GM23248 (cell line): ENCODE data around the gene FOXG1. TPM values are rescaled to one million over a fixed set of nuclear protein-coding genes. Genes with fewer than 3 reads are reported as not detected.

Experiments used
- DNase-seq: peaks from one replicate; pipeline ENCODE4 v3.0.0-alpha.2; 2015
- H2AFZ ChIP-seq: fragments of 200-600 bp; sonication (generic); 2 replicates; pipeline ENCODE4 v1.6.1; 2016; ENCODE audit warnings: antibody characterized with exemption
- H3F3A ChIP-seq: fragments of 200-600 bp; sonication (generic); 2 replicates; pipeline ENCODE4 v1.6.1; 2016; ENCODE audit warnings: mild to moderate bottlenecking, antibody characterized with exemption, mixed run types; ENCODE audit not compliant: insufficient read depth
- H3K27ac ChIP-seq: fragments of 200-600 bp; sonication (generic); 2 replicates; pipeline ENCODE4 v1.5.1; 2016; ENCODE audit warnings: mild to moderate bottlenecking
- H3K27me3 ChIP-seq: fragments of 200-600 bp; sonication (generic); replicated peaks from 2 replicates; pipeline ENCODE4 v1.6.1; 2016; ENCODE audit warnings: mild to moderate bottlenecking; ENCODE audit not compliant: insufficient read depth
- H3K36me3 ChIP-seq: fragments of 200-600 bp; sonication (generic); 2 replicates; pipeline ENCODE4 v1.6.1; 2016; ENCODE audit warnings: low read depth, mild to moderate bottlenecking
- H3K4me1 ChIP-seq: fragments of 200-600 bp; sonication (generic); 2 replicates; pipeline ENCODE4 v1.6.1; 2016; ENCODE audit warnings: mild to moderate bottlenecking; ENCODE audit not compliant: insufficient read depth
- H3K4me2 ChIP-seq: fragments of 200-600 bp; sonication (generic); one replicate; pipeline ENCODE4 v1.6.1; 2016; ENCODE audit warnings: mild to moderate bottlenecking; ENCODE audit not compliant: unreplicated experiment
- H3K4me3 ChIP-seq: fragments of 200-600 bp; sonication (generic); 2 replicates; pipeline ENCODE4 v1.5.1; 2016; ENCODE audit warnings: mild to moderate bottlenecking
- H3K79me2 ChIP-seq: fragments of 200-600 bp; sonication (generic); 2 replicates; pipeline ENCODE4 v1.6.1; 2016; ENCODE audit warnings: mild to moderate bottlenecking; ENCODE audit not compliant: insufficient read depth
- H3K9ac ChIP-seq: fragments of 200-600 bp; sonication (generic); 2 replicates; pipeline ENCODE4 v1.6.1; 2016; ENCODE audit warnings: mild to moderate bottlenecking
- H3K9me2 ChIP-seq: fragments of 200-600 bp; sonication (generic); 2 replicates; pipeline ENCODE4 v1.6.1; 2016; ENCODE audit warnings: mixed run types, mild to moderate bottlenecking, moderate library complexity; ENCODE audit not compliant: insufficient read depth
- H3K9me3 ChIP-seq: fragments of 200-600 bp; sonication (generic); one replicate; pipeline ENCODE4 v1.6.1; 2017; ENCODE audit warnings: low read depth
- H4K20me1 ChIP-seq: fragments of 200-600 bp; sonication (generic); 2 replicates; pipeline ENCODE4 v1.6.0; 2016; ENCODE audit not compliant: insufficient read depth
- EZH2 ChIP-seq: fragments of 200-600 bp; sonication (generic); IDR thresholded peaks from 2 replicates; pipeline ENCODE4 v1.6.1; 2018; ENCODE audit warnings: antibody characterized with exemption, mild to moderate bottlenecking; ENCODE audit not compliant: insufficient read depth, poor library complexity, severe bottlenecking
- EZH2phosphoT487 ChIP-seq: fragments of 200-600 bp; sonication (generic); IDR thresholded peaks from 2 replicates; pipeline ENCODE4 v1.6.1; 2018; ENCODE audit warnings: antibody characterized with exemption, moderate library complexity, mild to moderate bottlenecking, low read depth; ENCODE audit not compliant: insufficient read depth
- WGBS, 2 experiments: methylation state at CpG; one replicate each; pipeline ENCODE4 v1.1.6; 2015 to 2017; ENCODE audit warnings: low lambda C conversion rate in 2 of 2, low coverage in 1 of 2; ENCODE audit errors: missing lambda C conversion rate in 2 of 2; 5-methylcytosine and 5-hydroxymethylcytosine counted together
- in situ Hi-C: fragments of 300-500 bp; cut with MboI; formaldehyde crosslinking; loops from 2 replicates; pipeline ENCODE4 v1.15.0; 2020
- polyA plus RNA-seq: library from polyadenylated mRNA; unstranded; fragments of >200 nt; fragmentation: Nextera tagmentation; extraction: Ambion mirVana; gene quantifications from 2 replicates; pipeline ENCODE4 v1.2.1, GENCODE V29; 2016
- total RNA-seq: library from RNA; depleted of rRNA; stranded (reverse); fragments of >200 nt; shearing (Covaris generic); gene quantifications from 2 replicates; pipeline ENCODE4 v1.2.3, GENCODE V29; 2014

The FOXG1 gene
- total and polyA plus RNA-seq, 2 experiments from 2014 or later, result not detected

DNA sequence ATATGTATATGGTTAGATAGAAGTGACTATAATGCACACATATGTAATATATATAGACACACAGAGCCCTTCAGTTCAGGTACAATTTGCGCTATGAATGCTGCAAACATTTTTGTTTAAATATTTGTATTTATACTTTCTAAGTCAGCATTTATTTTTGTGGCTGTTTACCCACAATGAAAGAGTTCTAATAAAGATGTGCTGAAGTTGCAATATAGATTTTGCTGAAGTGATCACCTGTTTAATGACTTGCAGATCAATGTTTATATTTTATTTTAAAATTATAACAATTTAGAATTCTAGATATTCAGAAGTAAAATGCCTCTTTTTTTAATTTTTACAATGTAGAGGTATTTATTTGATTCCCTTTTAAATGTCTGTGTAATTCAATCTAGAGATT lies 3.5 kb downstream of the FOXG1 start:
- no peaks in the 10 kb centered on the region for H3F3A ChIP-seq
- in situ Hi-C loops, result loop anchor here (10.0 to 25.0 kb wide), 2 partner anchors 745 to 1242 kb away; no protein-coding TSS in a partner anchor
- no peak overlapping the region for H3K9ac ChIP-seq
- DNase-seq, result no peak
- H2AFZ ChIP-seq, result no peak overlapping the region
- H3K79me2 ChIP-seq, result no peaks in the 10 kb centered on the region
- TF ChIP-seq EZH2phosphoT487 (no peak), EZH2 (no peak)
- H3K27ac ChIP-seq, result no peak overlapping the region
- no peaks in the 10 kb centered on the region for H3K36me3 ChIP-seq
- WGBS, 2 experiments, result 85 to 87% methylated on average over 1 of the region's 1 CpG
- H3K9me3 ChIP-seq, result no peaks in the 10 kb centered on the region
- H4K20me1 ChIP-seq, result no peaks in the 10 kb centered on the region
- H3K4me3 ChIP-seq, result no peak overlapping the region
- no peaks in the 10 kb centered on the region for H3K9me2 ChIP-seq
- peaks cover 85% of the 10 kb centered on the region for H3K27me3 ChIP-seq
- no peak overlapping the region for H3K4me2 ChIP-seq
- H3K4me1 ChIP-seq, result no peaks in the 10 kb centered on the region

DNA sequence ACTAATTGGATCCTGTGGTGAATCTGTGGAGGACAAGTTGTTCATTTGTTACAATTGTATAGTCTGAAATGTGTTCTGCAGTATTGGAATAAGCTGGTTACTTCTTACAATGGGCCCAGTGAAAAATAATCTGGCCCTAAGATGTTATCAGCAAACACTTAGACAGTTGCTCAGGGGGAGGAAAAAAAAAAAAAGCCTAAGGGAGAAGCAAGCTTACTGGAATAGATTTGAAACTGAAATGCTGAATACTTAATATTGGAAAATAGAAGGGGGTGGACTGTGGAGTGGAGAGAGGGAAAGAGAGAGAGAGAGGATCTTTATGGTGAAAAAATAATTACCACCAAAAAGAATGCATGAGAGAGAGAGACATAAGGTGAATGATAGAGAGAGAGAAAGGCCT lies 4.0 kb downstream of the FOXG1 start:
- H3K4me1 ChIP-seq, result no peaks in the 10 kb centered on the region
- H3K9me2 ChIP-seq, result no peaks in the 10 kb centered on the region
- in situ Hi-C loops, result loop anchor here (10.0 to 25.0 kb wide), 2 partner anchors 744 to 1242 kb away; no protein-coding TSS in a partner anchor
- no peaks in the 10 kb centered on the region for H3K79me2 ChIP-seq
- no peaks in the 10 kb centered on the region for H3F3A ChIP-seq
- no peaks in the 10 kb centered on the region for H3K9me3 ChIP-seq
- peaks cover 85% of the 10 kb centered on the region for H3K27me3 ChIP-seq
- H3K36me3 ChIP-seq, result no peaks in the 10 kb centered on the region
- H3K4me2 ChIP-seq, result no peak overlapping the region
- no peak overlapping the region for H2AFZ ChIP-seq
- no peak overlapping the region for H3K4me3 ChIP-seq
- DNase-seq, result no peak
- H4K20me1 ChIP-seq, result no peaks in the 10 kb centered on the region
- no peak overlapping the region for H3K9ac ChIP-seq
- TF ChIP-seq EZH2 (no peak), EZH2phosphoT487 (no peak)
- no peak overlapping the region for H3K27ac ChIP-seq

DNA sequence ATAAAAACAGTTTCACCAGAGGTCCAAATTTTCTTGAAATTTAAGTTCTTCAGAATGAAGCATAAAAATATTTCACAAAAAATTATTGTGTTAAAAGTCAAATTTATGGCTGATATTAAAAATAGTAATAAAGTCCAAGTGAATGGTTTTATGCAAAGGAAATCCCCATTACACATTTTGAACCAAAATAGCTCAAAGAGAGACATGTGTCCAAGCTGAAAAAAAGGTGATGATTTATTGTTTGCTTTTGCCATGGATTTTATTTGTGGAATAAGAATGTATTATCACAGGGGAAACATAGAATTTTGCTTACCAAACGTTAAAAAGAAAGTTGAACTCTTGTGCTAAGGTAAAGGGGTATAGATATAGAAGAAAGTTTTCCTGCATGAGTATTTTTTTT lies 4.6 kb downstream of the FOXG1 start:
- H3K36me3 ChIP-seq, result no peaks in the 10 kb centered on the region
- no peak for DNase-seq
- no peaks in the 10 kb centered on the region for H3K9me2 ChIP-seq
- no peak for TF ChIP-seq EZH2
- TF ChIP-seq EZH2phosphoT487, result no peak
- H3K4me1 ChIP-seq, result no peaks in the 10 kb centered on the region
- no peak overlapping the region for H2AFZ ChIP-seq
- in situ Hi-C loops, result loop anchor here (10.0 to 25.0 kb wide), 2 partner anchors 744 to 1241 kb away; no protein-coding TSS in a partner anchor
- no peaks in the 10 kb centered on the region for H3K9me3 ChIP-seq
- no peaks in the 10 kb centered on the region for H3K79me2 ChIP-seq
- H3K27ac ChIP-seq, result no peak overlapping the region
- H3K27me3 ChIP-seq, result peaks cover 85% of the 10 kb centered on the region
- no peak overlapping the region for H3K4me2 ChIP-seq
- no peaks in the 10 kb centered on the region for H4K20me1 ChIP-seq
- no peaks in the 10 kb centered on the region for H3F3A ChIP-seq
- no peak overlapping the region for H3K4me3 ChIP-seq
- 0 to 2% methylated on average over 1 of the region's 1 CpG for WGBS, 2 experiments
- no peak overlapping the region for H3K9ac ChIP-seq

DNA sequence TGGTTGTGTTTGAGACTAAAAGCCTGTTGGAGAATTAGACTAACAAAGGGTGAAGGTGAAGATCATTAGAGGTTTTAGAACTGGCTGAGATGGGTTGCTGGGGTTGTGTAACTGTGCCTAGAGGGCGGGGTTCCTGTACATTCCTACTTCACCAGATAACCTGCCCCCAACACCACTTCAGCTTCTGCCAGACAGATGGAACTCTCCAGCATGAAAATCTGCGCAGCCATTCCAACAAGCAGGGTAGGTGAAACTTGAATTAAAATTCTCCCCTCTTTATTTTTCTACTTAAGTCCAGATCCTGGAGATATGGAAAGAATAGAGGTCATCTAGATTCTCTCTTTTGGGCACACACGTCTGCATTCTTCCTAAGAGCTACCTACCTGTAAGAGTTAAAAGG lies 6.0 kb downstream of the FOXG1 start:
- WGBS, 2 experiments, result 2 to 4% methylated on average over 3 of the region's 3 CpGs
- peaks cover 99% of the 10 kb centered on the region for H3K27me3 ChIP-seq
- H3K4me2 ChIP-seq, result no peak overlapping the region
- no peak overlapping the region for H3K9ac ChIP-seq
- H3K4me3 ChIP-seq, result no peak overlapping the region
- no peaks in the 10 kb centered on the region for H3F3A ChIP-seq
- H3K36me3 ChIP-seq, result no peaks in the 10 kb centered on the region
- in situ Hi-C loops, result loop anchor here (10.0 to 25.0 kb wide), 2 partner anchors 742 to 1240 kb away; no protein-coding TSS in a partner anchor
- no peak overlapping the region for H2AFZ ChIP-seq
- no peaks in the 10 kb centered on the region for H3K9me2 ChIP-seq
- no peaks in the 10 kb centered on the region for H3K9me3 ChIP-seq
- TF ChIP-seq EZH2, result no peak
- TF ChIP-seq EZH2phosphoT487, result 0 out of 2 replicates have a peak, but pooled peaks have one; percentile 2
- DNase-seq, result no peak
- no peaks in the 10 kb centered on the region for H3K4me1 ChIP-seq
- no peaks in the 10 kb centered on the region for H4K20me1 ChIP-seq
- H3K27ac ChIP-seq, result no peak overlapping the region
- H3K79me2 ChIP-seq, result no peaks in the 10 kb centered on the region

DNA sequence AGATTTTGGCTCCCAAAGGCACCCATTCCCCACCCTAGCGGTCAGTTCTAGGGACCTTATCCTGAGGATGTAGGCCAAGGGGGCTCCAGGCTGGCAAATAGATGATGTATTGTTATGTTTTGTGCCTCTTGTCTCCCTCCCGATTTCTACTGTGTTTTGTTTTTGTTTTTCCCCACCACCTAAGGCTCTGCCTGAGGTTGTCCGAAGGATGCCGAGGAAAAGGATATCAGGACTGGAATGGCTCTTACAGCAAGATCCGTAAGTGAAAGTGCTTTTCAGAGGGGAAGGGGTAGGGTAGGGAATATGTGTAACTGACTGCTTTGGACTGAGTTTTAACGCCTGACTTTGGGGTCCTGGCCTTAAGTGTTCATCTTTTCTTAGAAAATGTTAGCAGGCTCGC lies 6.6 kb downstream of the FOXG1 start:
- Histone ChIP-seq H3K9ac (no peak overlapping the region), H3F3A (no peaks in the 10 kb centered on the region), H3K27me3 (peaks cover 100% of the 10 kb centered on the region), H2AFZ (no peak overlapping the region), H3K4me1 (no peaks in the 10 kb centered on the region), H3K4me2 (no peak overlapping the region), H4K20me1 (no peaks in the 10 kb centered on the region), H3K9me2 (no peaks in the 10 kb centered on the region), H3K4me3 (no peak overlapping the region), H3K79me2 (no peaks in the 10 kb centered on the region), H3K36me3 (no peaks in the 10 kb centered on the region), H3K27ac (no peak overlapping the region), H3K9me3 (no peaks in the 10 kb centered on the region)
- no peak for DNase-seq
- 3 to 7% methylated on average over 7 of the region's 7 CpGs for WGBS, 2 experiments
- in situ Hi-C loops, result loop anchor here (10.0 to 25.0 kb wide), 2 partner anchors 742 to 1239 kb away; no protein-coding TSS in a partner anchor
- 0 out of 2 replicates have a peak, but pooled peaks have one; percentile 9 for TF ChIP-seq EZH2phosphoT487
- TF ChIP-seq EZH2, result no peak
